Stomach (tissue), 9 donors: ENCODE data around the gene GPR152. TPM values are rescaled to one million over a fixed set of nuclear protein-coding genes. Genes with fewer than 3 reads are reported as not detected.
"Not testable (repeated sequence)": the region's sequence is repeated elsewhere in the genome, so short reads cannot be mapped to it uniquely, and the experiment has no call there.

ENCODE experiments used
- DNase-seq, 2 donors: peaks; one replicate each; pipeline versions ENCODE4 v3.0.0 to v3.0.0-alpha.2; 2013 to 2019
- H3K27ac ChIP-seq, 5 donors: fragments of 200-600 bp in 4 of 5; sonication (generic) in 4 of 5; one replicate each; pipeline ENCODE4 v1.5.1; 2013 to 2019; ENCODE audit warnings: mild to moderate bottlenecking in 1 of 5, moderate library complexity in 1 of 5
- H3K27me3 ChIP-seq, 3 donors: fragments of 200-600 bp; sonication (generic); one replicate each; pipeline ENCODE4 v1.5.1; 2017 to 2019; ENCODE audit warnings: mixed run types in 1 of 3
- H3K36me3 ChIP-seq, 4 donors: fragments of 200-600 bp; sonication (generic); 1 replicate in 3 of 4; 2 replicates in 1 of 4; pipeline ENCODE4 v1.5.1; 2016 to 2019
- H3K4me1 ChIP-seq, 4 donors: fragments of 200-600 bp; sonication (generic); one replicate each; pipeline ENCODE4 v1.5.1; 2016 to 2019
- H3K4me3 ChIP-seq, 4 donors: fragments of 200-600 bp; sonication (generic) in 3 of 4; one replicate each; pipeline ENCODE4 v1.5.1; 2016 to 2019; ENCODE audit warnings: mild to moderate bottlenecking in 1 of 4
- H3K9me3 ChIP-seq, 4 donors: fragments of 200-600 bp; sonication (generic); one replicate each; pipeline ENCODE4 v1.5.1; 2016 to 2019
- CTCF ChIP-seq, 7 experiments: fragments of 450-650 bp in 4 of 7; fragments of 200-600 bp in 3 of 7; sonication (generic) in 3 of 7; IDR thresholded peaks; one replicate each; pipeline ENCODE4 v1.5.1; 2016 to 2019; ENCODE audit warnings: antibody characterized with exemption in 7 of 7, control low read depth in 2 of 7, mild to moderate bottlenecking in 1 of 7
- EP300 ChIP-seq: sonication (generic); formaldehyde crosslinking; IDR thresholded peaks from one replicate; pipeline ENCODE4 v1.6.1; 2017; ENCODE audit warnings: antibody characterized with exemption
- POLR2A ChIP-seq, 4 donors: fragments of 450-650 bp; IDR thresholded peaks; one replicate each; pipeline ENCODE4 v1.6.1; 2016; ENCODE audit warnings: antibody characterized with exemption in 4 of 4, control low read depth in 2 of 4, mild to moderate bottlenecking in 1 of 4, moderate library complexity in 1 of 4
- POLR2AphosphoS5 ChIP-seq, 3 donors: sonication (generic); formaldehyde crosslinking; IDR thresholded peaks; one replicate each; pipeline ENCODE4 v1.6.1; 2016; ENCODE audit warnings: antibody characterized with exemption in 3 of 3
- WGBS, 5 donors: extraction: QIAGEN DNeasy Blood & Tissue Kit in 3 of 5; methylation state at CpG; one replicate each; pipeline versions ENCODE4 v1.1.5 to v1.1.7; 2013 to 2018; 5-methylcytosine and 5-hydroxymethylcytosine counted together
- intact Hi-C: fragments of 100-400 bp; cut with DNase I; formaldehyde crosslinking; loops from one replicate; pipeline ENCODE4 v1.15.1; 2023; ENCODE audit warnings: low total_unique reads
- polyA plus RNA-seq, 3 donors: library from polyadenylated mRNA; stranded (reverse); fragments of 200-250 nt; gene quantifications; one replicate each; pipeline ENCODE4 v1.2.3, GENCODE V29; 2013
- total RNA-seq, 5 donors: library from RNA; depleted of rRNA; stranded (reverse); fragments of >200 nt; gene quantifications; one replicate each; pipeline versions ENCODE4 v1.1.0 to v1.2.3, GENCODE V29; 2014 to 2016
- donor health status: healthy with polysubstance abuse.
- donor health status: Bipolar disorder and iron deficiency.
- donor health status: healthy.

GPR152 gene
- total and polyA plus RNA-seq, 8 donors = not detected

- Histone ChIP-seq H3K27ac (peak within 1 kb of the TSS; percentile 91 to 98 (median 95)), H3K4me3 (peak within 1 kb of the TSS; percentile 80 to 97 (median 90)), H3K36me3 (peaks cover 23 to 39% (median 34%) of the 10 kb centered on the region in 4 donors), H3K9me3 (no peaks in the 10 kb centered on the region), H3K27me3 (no peaks in the 10 kb centered on the region), H3K4me1 (peaks cover 20 to 34% (median 26%) of the 10 kb centered on the region in 4 donors)
- DNase-seq = peak; percentile 99 to 100
- 0 to 1% (median 1%) methylated on average over 46 to 68 of the region's 68 CpGs for WGBS, 5 donors
- intact Hi-C loops = no loop called here
- TF ChIP-seq POLR2AphosphoS5 (IDR thresholded peaks at IDR 0.05) (peak; percentile 94 to 99 (median 98)), EP300 (no peak), CTCF (IDR thresholded peaks at IDR 0.05) (no peak), POLR2A (IDR thresholded peaks at IDR 0.05) (peak in 2 of 4 donors; percentile 65 to 94)
These were observed 24.2 kb downstream of the GPR152 start, which contains the start of gene RPS6KB2 for GRCh38 chr11:67428052-67429001. Gene RPS6KB2, plus strand, starts transcription at chr11:67428494. Its CDS starts 52 bp downstream, at chr11:67428546.

GRCh38 chr11:67427364-67427859, 25.1 kb downstream of the GPR152 start:
- DNase-seq, intact Hi-C loops, H3K27me3 ChIP-seq, H3K9me3 ChIP-seq: not testable (repeated sequence)
- Histone ChIP-seq H3K36me3 (peaks cover 14 to 30% (median 25%) of the 10 kb centered on the region in 4 donors), H3K4me1 (peaks cover 20 to 30% (median 26%) of the 10 kb centered on the region in 4 donors), H3K4me3 (peak overlapping the region; percentile 80 to 97 (median 90)), H3K27ac (peak overlapping the region; percentile 91 to 98 (median 95))
- 58 to 75% (median 68%) methylated on average over 19 of the region's 19 CpGs for WGBS, 5 donors

- TF ChIP-seq EP300 (no peak), CTCF (IDR thresholded peaks at IDR 0.05) (no peak), POLR2A (IDR thresholded peaks at IDR 0.05) (no peak), POLR2AphosphoS5 (IDR thresholded peaks at IDR 0.05) (no peak)
- no peak for DNase-seq
- Histone ChIP-seq H3K27me3 (no peaks in the 10 kb centered on the region), H3K4me3 (no peak overlapping the region), H3K36me3 (no peaks in the 10 kb centered on the region), H3K4me1 (peaks cover 32 to 37% (median 34%) of the 10 kb centered on the region in 4 donors), H3K27ac (no peak overlapping the region), H3K9me3 (no peaks in the 10 kb centered on the region)
- WGBS, 5 donors = 80 to 88% (median 86%) methylated on average over 14 to 34 of the region's 34 CpGs
- intact Hi-C loops = no loop called here
These were observed 28.5 kb downstream of the GPR152 start for GRCh38 chr11:67423891-67424613.

GRCh38 chr11:67423466-67423865, 29.1 kb downstream of the GPR152 start:
- no peaks in the 10 kb centered on the region for H3K36me3 ChIP-seq
- intact Hi-C loops = no loop called here

More at GRCh38 chr11:67423466-67423865, 29.1 kb downstream of the GPR152 start:
- H3K4me1 ChIP-seq = peaks cover 33 to 38% (median 36%) of the 10 kb centered on the region in 4 donors
- H3K4me3 ChIP-seq = no peak overlapping the region
- DNase-seq = no peak
- TF ChIP-seq POLR2A (IDR thresholded peaks at IDR 0.05) = no peak
- TF ChIP-seq CTCF (IDR thresholded peaks at IDR 0.05) = no peak
- no peak for TF ChIP-seq EP300
- TF ChIP-seq POLR2AphosphoS5 (IDR thresholded peaks at IDR 0.05) = no peak
- no peaks in the 10 kb centered on the region for H3K27me3 ChIP-seq
- H3K9me3 ChIP-seq = no peaks in the 10 kb centered on the region
- H3K27ac ChIP-seq = no peak overlapping the region
- WGBS, 5 donors = 93 to 100% (median 96%) methylated on average over 9 to 13 of the region's 13 CpGs
